Measurements from ENCODE around the gene SCFD2.
"Not testable (repeated sequence)": the region's sequence is repeated elsewhere in the genome, so short reads cannot be mapped to it uniquely, and the experiment has no call there.

Gene SCFD2

DNA sequence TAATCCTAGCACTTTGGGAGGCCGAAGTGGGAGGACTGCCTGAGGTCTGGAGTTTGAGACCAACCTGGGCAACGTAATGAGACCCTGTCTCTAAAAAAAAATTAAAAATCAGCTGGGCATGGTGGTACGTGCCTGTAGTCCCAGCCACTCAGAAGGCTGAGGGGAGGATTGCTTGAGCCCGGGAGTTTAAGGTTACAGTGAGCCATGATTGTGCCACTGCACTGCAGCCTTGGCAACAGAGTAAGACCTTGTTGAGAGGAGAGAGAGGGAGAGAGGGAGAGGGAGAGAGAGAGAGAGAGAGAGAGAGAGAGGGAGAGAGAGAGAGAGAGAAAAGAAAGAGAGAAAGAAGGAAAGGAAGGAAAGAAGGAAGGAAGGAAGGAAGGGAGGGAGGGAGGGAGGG, 358.8 kb downstream of the SCFD2 start:
- DNase-seq = no peak

DNA sequence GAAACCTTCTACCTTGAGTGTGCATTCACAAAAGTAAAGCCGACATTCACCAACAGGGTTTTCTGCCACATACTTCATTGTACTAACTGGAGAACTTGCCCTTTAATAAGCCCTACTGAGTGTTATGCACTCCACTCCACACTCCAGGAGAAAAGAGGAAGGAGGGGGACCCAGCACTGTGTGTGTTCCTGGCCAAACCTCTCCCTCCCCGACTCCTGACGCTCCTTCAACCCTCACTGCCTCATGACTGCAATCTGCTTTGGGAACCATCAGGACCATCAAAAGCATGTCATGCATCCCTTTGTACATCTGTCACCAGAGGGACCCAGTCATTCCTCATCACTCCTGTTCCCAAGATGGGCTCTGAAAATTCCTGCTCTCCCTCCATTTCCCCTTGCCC, 360.1 kb downstream of the SCFD2 start:
- no peak for DNase-seq

DNA sequence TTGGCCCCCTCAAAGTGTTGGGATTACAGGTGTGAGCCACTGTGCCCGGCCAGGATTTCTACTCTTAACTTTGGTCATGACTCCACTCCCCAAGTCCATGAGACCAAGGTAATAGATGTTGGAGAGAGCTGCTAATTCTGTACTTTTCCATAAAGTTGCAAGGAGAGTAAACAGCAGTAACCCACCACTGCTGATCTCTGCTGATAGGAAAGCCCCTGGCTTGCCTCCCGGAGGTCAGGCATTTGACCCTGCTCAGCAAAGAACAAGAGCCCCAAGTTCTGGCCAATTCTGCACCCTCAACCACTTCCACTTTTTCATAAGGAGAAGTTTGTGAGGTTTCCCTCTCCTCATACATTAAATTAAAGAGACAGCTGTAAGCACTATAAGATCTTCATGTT, 360.7 kb downstream of the SCFD2 start:
- no peak for DNase-seq

GRCh38 chr4:53004497-53005148, 361.2 kb downstream of the SCFD2 start:
- DNase-seq = no peak

- DNase-seq = no peak
These were observed 361.9 kb downstream of the SCFD2 start for GRCh38 chr4:53003959-53004358.

DNA sequence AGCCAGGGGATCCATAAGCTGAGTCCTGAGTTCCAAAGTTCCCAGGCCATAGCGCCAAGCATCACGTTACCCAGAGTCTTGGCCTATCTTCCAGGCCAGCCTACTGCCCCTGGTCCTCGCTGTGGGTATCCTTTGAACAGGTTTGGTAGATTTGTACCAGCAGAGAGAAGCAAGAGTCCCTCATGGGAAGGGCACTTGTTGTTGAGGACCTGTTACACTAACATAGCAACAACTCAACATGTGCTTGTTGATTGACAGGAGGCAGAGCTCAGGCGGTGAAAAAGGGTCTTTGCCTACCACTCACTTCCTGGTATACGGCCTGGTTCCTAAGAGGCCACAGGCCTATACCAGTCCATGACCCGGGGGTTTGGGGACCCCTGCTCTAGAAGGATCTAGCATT, 365.3 kb downstream of the SCFD2 start:
- DNase-seq = no peak

GRCh38 chr4:52999626-53000025, 366.2 kb downstream of the SCFD2 start:
- DNase-seq = no peak

DNA sequence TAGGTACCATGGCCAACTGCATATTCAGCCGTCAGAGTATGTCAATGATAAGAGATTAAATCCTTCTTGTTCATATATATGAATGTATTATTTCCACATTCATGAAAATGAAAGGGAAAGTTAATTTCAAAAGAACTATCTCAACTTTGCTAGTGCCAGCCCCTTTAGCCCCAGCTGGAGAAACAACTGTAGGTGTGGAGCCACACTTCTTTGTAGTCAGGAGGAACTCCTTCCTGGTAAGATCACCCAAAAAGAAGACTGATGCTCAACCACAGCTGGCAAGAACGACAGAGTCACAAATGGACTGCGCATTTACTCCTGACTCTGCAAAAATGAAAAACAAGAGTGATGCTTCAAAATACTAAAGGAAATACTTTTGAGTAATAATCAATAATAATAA, 367.4 kb downstream of the SCFD2 start:
- no peak for DNase-seq

- no peak for DNase-seq
These were observed 368.8 kb downstream of the SCFD2 start for GRCh38 chr4:52997132-52997416.

- DNase-seq = no peak
These were observed 369.4 kb downstream of the SCFD2 start for GRCh38 chr4:52996261-52997131.

DNA sequence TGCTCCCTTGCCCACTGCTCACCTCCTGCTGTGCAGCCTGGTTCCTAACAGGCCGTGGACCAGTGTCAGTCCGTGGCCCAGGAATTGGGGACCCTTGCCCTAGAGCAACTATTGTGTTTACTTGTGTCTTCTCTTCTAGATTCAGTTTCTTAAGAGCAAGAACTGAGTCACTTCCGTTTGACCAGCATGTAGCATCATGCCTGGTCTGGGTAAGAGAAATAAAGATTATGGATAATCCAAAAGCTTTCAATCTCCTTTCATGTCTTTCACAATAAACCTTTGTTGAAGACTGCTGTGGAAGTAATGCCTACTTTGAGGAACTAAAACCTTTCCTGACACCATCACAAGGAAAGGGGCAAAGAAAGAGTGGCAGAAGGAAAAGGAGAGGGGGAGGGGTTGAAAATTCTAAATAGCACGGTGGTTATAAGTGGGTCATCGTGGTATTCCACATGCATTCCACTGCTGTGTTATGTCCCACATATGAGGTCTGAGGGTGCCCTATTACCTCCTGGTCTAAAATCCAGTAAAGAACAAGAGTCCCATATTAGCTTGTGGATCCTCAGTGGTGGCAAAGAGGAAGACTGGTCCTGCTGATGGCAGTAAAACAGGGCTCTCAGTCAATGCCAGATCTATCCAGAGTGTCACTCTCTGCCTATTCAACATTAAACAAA, 370.4 kb downstream of the SCFD2 start:
- DNase-seq = no peak

DNA sequence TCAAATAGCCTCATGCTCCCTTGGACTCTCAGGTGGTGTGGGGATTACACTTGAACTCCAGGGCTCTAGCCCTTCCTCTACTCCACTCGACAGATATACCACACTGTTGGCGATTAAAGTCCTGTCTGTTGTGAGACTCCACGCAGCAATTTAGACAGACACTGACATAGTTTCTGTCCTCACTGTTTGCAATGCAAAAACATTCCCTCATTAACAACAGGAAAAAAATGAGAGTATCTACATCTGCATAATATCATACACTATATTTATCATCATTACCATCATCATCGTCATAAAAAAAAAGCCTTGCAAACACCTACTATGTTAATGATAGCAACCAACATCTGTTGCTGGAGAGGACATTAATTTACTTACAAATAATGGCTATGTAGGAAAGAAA, 371.3 kb downstream of the SCFD2 start:
- no peak for DNase-seq

DNA sequence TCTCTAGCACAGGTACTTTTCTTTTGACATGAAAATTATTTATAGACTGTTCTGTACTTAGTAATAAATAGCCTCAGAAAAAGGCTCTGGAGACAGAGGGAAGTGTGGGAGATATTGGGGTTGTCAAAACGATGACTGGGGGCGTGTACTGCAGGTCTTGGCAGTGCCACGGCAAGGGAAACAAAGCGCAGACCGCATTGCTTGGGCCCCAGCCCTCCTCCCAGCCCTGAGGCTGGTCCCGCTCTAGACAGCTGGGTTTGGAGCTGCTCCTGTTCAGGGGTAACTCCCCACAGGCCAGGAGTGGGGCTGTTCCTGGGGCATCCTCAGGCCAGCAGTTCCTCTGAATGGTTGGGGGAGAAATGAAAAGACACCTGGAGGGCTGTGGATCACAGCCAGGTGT, 372.1 kb downstream of the SCFD2 start:
- no peak for DNase-seq

- not testable (repeated sequence) for DNase-seq
These were observed 373.3 kb downstream of the SCFD2 start for GRCh38 chr4:52992551-52992950.

- DNase-seq = no peak
These were observed 374.4 kb downstream of the SCFD2 start for GRCh38 chr4:52991472-52991871.

GRCh38 chr4:52990706-52991105, 375.2 kb downstream of the SCFD2 start:
- no peak for DNase-seq

DNA sequence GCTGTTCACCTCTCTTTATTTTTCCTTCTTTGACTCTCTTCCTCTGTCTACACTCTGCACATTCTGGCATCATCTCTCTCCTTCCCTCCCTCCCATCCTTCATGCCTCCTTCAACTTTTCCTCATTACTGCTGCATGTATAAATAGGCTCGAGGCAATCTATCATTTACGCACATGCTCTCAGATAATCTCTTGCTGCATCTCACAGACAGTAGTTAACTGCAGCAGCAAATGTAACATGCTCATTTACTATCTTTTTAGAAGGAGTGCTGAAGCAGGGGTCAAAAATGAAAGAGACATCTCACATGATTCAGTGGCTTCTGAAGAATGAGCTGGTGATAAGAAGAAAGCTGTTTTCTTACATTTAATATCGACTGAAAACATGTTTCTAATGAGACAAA, 376.0 kb downstream of the SCFD2 start:
- DNase-seq = no peak

DNA sequence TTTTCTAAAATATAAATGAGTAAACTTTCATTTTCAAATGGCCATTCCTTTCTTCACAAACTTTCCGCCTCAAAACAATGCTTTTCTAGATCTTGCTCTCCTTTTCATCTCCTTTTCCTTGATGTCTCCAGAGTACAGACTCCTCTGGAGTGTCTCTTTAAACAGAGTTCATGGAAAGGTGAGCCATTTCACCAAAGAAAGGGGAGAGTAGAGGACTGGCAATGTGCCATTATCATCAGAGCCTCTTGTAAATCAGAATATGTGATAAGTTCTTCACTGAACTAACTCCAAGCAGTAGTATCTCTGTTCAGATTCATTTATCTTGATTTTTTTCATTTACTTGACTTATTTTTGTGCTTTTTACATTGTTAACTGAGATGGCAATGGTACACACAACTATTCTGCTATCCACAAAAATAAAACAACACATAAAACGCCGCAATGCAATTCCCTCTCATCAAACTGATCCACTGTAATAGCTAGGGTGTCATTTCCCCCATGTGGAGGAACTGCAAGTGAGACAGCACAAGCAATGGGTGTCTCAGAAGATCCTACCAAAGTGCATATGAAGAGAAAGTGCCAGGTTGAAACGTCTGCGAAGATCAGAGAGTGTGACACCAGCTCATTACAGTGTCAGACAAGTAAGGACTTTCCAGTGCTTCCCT, 378.3 kb downstream of the SCFD2 start:
- no peak for DNase-seq

GRCh38 chr4:52984462-52984881, 381.4 kb downstream of the SCFD2 start:
- DNase-seq = no peak

DNA sequence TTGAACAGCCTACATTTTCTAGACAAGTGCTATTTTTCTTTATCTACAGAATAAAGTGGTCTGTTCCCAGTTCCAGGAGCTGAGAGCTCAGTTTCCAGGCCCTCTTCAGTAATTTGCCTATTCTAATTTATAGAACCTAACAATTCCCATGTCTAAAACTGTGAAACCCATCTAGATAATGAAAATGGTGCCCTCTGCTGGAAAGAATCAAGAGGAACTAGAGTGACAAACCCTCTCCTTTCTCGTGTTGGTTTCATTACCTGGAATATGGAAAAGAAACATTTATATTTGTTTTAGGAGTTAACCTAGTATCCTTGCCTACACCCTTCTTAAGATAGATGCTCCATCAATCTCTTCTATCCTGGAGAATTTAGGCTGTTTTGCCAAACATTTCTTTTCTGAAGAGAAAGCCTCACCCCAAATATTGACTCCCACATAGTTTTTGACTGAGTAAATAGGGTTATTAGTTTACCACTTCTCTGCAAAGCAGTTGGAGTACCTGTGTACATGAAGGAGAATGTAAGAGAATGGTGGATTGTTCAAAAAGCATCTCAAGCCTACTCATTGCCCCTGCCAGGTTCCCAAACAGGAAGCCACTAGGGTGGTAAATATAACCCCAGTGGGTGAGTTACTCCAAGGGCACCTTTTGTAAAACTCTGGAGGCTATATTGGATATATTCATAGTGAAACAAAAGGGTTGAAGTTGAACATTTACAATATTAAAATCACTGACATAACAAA, 382.1 kb downstream of the SCFD2 start:
- DNase-seq = peak; percentile 53 to 58

DNA sequence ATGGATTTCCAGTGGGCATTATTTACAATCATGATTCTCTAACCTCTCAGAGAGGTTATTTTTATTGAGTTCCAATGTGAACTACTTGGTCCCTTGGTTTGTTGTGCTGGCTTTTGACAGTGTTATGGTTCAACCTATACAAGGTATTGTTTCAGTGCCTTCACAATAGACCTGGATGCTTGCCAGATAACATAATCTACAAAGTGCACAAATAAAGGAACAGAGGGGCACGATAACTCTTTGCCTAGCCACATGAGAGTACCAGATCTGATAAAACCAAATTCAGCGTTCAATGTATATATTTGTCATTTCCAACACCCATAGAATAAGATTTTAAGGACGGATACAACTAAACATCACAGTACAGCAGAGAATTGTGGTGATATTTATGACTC, 382.9 kb downstream of the SCFD2 start:
- DNase-seq = no peak

DNA sequence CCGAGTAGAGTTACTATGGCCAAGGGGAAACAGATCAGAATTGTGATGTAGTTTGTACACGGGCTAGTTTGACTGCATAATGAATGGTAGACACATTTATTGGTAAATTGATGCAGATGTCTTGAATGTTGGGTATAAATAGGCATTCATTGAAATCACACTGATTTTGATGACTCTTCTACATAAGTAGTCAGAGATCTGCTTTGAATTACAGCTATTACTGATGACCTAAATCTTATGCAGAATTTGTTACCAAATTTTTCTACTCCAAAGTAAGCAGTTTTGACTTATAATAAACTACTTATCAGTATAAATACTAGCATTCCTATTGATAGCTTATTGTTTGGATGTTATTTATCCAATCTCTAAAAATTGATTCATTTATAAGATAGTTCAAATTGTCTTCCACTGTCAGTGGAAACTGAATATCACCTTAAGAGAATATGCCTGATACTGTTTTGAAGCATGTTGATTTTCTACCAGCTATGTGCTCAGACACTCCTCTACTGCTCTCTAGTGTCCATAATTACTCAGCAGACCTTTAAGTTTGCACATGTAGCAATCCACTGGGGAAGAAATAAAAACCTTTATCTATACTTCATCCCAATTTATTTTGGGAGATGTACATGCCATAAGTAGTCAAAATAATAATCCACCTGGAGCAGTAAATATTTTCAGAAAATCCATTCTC, 383.5 kb downstream of the SCFD2 start:
- DNase-seq = peak; percentile 15 to 32
